H1 (cell line): ENCODE data around the gene DMBX1. TPM values are rescaled to one million over a fixed set of nuclear protein-coding genes. Genes with fewer than 3 reads are reported as not detected.

Source experiments
- CTCF ChIA-PET: fragments of 300-600 bp; sonication (Branson Sonifier 250); formaldehyde crosslinking; loops from one replicate; lab custom pipeline; 2021; ENCODE audit not compliant: partially characterized antibody; lab: Charles Lee
- POLR2A ChIA-PET: fragments of 300-600 bp; sonication (Branson Sonifier 250); formaldehyde crosslinking; loops from one replicate; lab custom pipeline; 2021; ENCODE audit warnings: inconsistent platforms; ENCODE audit not compliant: partially characterized antibody; lab: Charles Lee
- DNase-seq, 2 experiments: peaks; one replicate each; pipeline versions ENCODE4 v3.0.0 to v3.0.0-alpha.2; 2010 to 2022; ENCODE audit warnings: low spot score in 2 of 2, low read depth in 1 of 2, mixed read lengths in 1 of 2
- FAIRE-seq: peaks from 2 replicates; lab custom pipeline; 2011; peaks lifted over from hg19 to GRCh38; lab: Jason Lieb, UNC
- H2AFZ ChIP-seq: 2 replicates; pipeline ENCODE4 v1.8.1; 2012; ENCODE audit warnings: low read length, inconsistent platforms
- H2AK5ac ChIP-seq: 2 replicates; pipeline ENCODE4 v1.6.1; 2013; ENCODE audit warnings: low read depth, low read length
- H2BK120ac ChIP-seq: replicated peaks from 2 replicates; pipeline ENCODE3; 2013; ENCODE audit warnings: low read depth, low read length, inconsistent platforms
- H2BK12ac ChIP-seq: 2 replicates; pipeline ENCODE4 v1.6.1; 2013; ENCODE audit warnings: low read depth, low read length
- H2BK15ac ChIP-seq: 2 replicates; pipeline ENCODE4 v1.6.1; 2013; ENCODE audit warnings: low read length
- H2BK20ac ChIP-seq: 2 replicates; pipeline ENCODE4 v1.6.1; 2013; ENCODE audit warnings: low read length
- H2BK5ac ChIP-seq: 2 replicates; pipeline ENCODE4 v1.6.1; 2013; ENCODE audit warnings: low read depth, low read length
- H3K14ac ChIP-seq: 2 replicates; pipeline ENCODE4 v1.6.1; 2013; ENCODE audit warnings: inconsistent platforms; ENCODE audit not compliant: insufficient read length
- H3K18ac ChIP-seq: 2 replicates; pipeline ENCODE4 v1.6.1; 2013; ENCODE audit warnings: low read length; ENCODE audit errors: extremely low read depth
- H3K23ac ChIP-seq: 2 replicates; pipeline ENCODE4 v1.6.1; 2013; ENCODE audit warnings: inconsistent platforms; ENCODE audit not compliant: insufficient read length
- H3K23me2 ChIP-seq: 2 replicates; pipeline ENCODE4 v1.6.1; 2013; ENCODE audit warnings: low read depth, low read length
- H3K27ac ChIP-seq: 2 replicates; pipeline ENCODE4 v1.6.1; 2011; ENCODE audit warnings: low read depth, low read length, inconsistent platforms
- H3K27me3 ChIP-seq, 4 experiments: replicated peaks in 1 of 4; 1 replicate in 1 of 4; 2 replicates in 3 of 4; pipeline versions ENCODE4 v1.6.1 to v1.8.1; 2011 to 2013; ENCODE audit warnings: low read length in 3 of 4, mild to moderate bottlenecking in 3 of 4, inconsistent platforms in 2 of 4, mixed read lengths in 2 of 4, moderate library complexity in 1 of 4; ENCODE audit not compliant: control insufficient read depth in 3 of 4, insufficient read depth in 3 of 4; ENCODE audit errors: extremely low read depth in 1 of 4
- H3K36me3 ChIP-seq, 4 experiments: 2 replicates each; pipeline versions ENCODE4 v1.6.1 to v1.8.1; 2011 to 2013; ENCODE audit warnings: mild to moderate bottlenecking in 4 of 4, low read length in 3 of 4, moderate library complexity in 2 of 4, control low read depth in 1 of 4, inconsistent platforms in 1 of 4; ENCODE audit not compliant: insufficient read depth in 4 of 4, control insufficient read depth in 2 of 4
- H3K4ac ChIP-seq: replicated peaks from 2 replicates; pipeline ENCODE3; 2013; ENCODE audit warnings: low read length, low read depth, mixed read lengths, inconsistent platforms; ENCODE audit not compliant: insufficient read length
- H3K4me1 ChIP-seq, 4 experiments: replicated peaks in 1 of 4; 1 replicate in 1 of 4; 2 replicates in 3 of 4; pipeline versions ENCODE4 v1.6.1 to v1.8.1; 2011 to 2013; ENCODE audit warnings: low read length in 3 of 4, inconsistent platforms in 2 of 4, mixed read lengths in 1 of 4; ENCODE audit not compliant: insufficient read depth in 4 of 4, control insufficient read depth in 3 of 4
- H3K4me2 ChIP-seq, 2 experiments: 2 replicates each; pipeline versions ENCODE4 v1.6.1 to v1.8.1; 2011 to 2013; ENCODE audit warnings: low read depth in 2 of 2, low read length in 2 of 2, control low read depth in 1 of 2, inconsistent platforms in 1 of 2, mild to moderate bottlenecking in 1 of 2; ENCODE audit not compliant: insufficient read depth in 1 of 2
- H3K4me3 ChIP-seq, 4 experiments: fragments of 200-600, 300-600 bp in 1 of 4; sonication (generic), shearing (Covaris generic), sonication (Bioruptor Twin) in 1 of 4; 2 replicates each; pipeline versions ENCODE4 v1.5.1 to v1.8.1; 2011 to 2016; ENCODE audit warnings: low read length in 4 of 4, low read depth in 3 of 4, control low read depth in 2 of 4, inconsistent platforms in 2 of 4, mild to moderate bottlenecking in 2 of 4, mixed read lengths in 1 of 4, moderate library complexity in 1 of 4; ENCODE audit not compliant: insufficient read depth in 2 of 4; ENCODE audit errors: extremely low read depth in 1 of 4
- H3K56ac ChIP-seq: replicated peaks from 2 replicates; pipeline ENCODE3; 2013; ENCODE audit warnings: low read depth, mild to moderate bottlenecking, mixed read lengths, low read length, inconsistent platforms; ENCODE audit not compliant: insufficient read length
- H3K79me1 ChIP-seq: 2 replicates; pipeline ENCODE4 v1.6.1; 2013; ENCODE audit warnings: low read depth, low read length, control low read depth
- H3K79me2 ChIP-seq, 2 experiments: 2 replicates each; pipeline versions ENCODE4 v1.6.1 to v1.8.1; 2012 to 2013; ENCODE audit warnings: low read length in 2 of 2, mild to moderate bottlenecking in 2 of 2, inconsistent platforms in 1 of 2; ENCODE audit not compliant: insufficient read depth in 2 of 2, control insufficient read depth in 1 of 2
- H3K9ac ChIP-seq, 4 experiments: replicated peaks in 1 of 4; 1 replicate in 1 of 4; 2 replicates in 3 of 4; pipeline versions ENCODE4 v1.6.1 to v1.8.1; 2011 to 2013; ENCODE audit warnings: low read depth in 3 of 4, low read length in 3 of 4, control low read depth in 2 of 4, mild to moderate bottlenecking in 2 of 4, moderate library complexity in 2 of 4, inconsistent platforms in 1 of 4; ENCODE audit errors: extremely low read depth in 1 of 4
- H3K9me3 ChIP-seq, 2 experiments: 2 replicates each; pipeline versions ENCODE4 v1.6.1 to v1.8.1; 2012 to 2013; ENCODE audit warnings: mild to moderate bottlenecking in 2 of 2, moderate library complexity in 2 of 2, control low read depth in 1 of 2, inconsistent platforms in 1 of 2, low read depth in 1 of 2, low read length in 1 of 2, mixed read lengths in 1 of 2; ENCODE audit not compliant: insufficient read depth in 2 of 2
- H4K20me1 ChIP-seq, 2 experiments: replicated peaks in 1 of 2; 2 replicates each; pipeline versions ENCODE3 to v1.8.1; 2011 to 2013; ENCODE audit warnings: inconsistent platforms in 2 of 2, low read length in 2 of 2, mild to moderate bottlenecking in 1 of 2; ENCODE audit not compliant: insufficient read depth in 2 of 2, control insufficient read depth in 1 of 2
- H4K5ac ChIP-seq: 2 replicates; pipeline ENCODE4 v1.6.1; 2013; ENCODE audit warnings: low read length, low read depth, mixed read lengths, inconsistent platforms; ENCODE audit not compliant: insufficient read length
- H4K8ac ChIP-seq: 2 replicates; pipeline ENCODE4 v1.8.0; 2013; ENCODE audit warnings: mild to moderate bottlenecking, moderate library complexity, low read length, inconsistent platforms; ENCODE audit not compliant: insufficient read depth; ENCODE audit errors: extremely low read depth
- H4K91ac ChIP-seq: replicated peaks from 2 replicates; pipeline ENCODE3; 2013; ENCODE audit warnings: low read length, mixed read lengths, inconsistent platforms; ENCODE audit not compliant: insufficient read length
- FOSL1 ChIP-seq: IDR thresholded peaks from 2 replicates; pipeline ENCODE4 v1.6.1; 2011; ENCODE audit warnings: mild to moderate bottlenecking, low read depth, low read length, moderate library complexity; ENCODE audit not compliant: insufficient read depth
- POLR2A ChIP-seq, 2 experiments: IDR thresholded peaks; 1 replicate in 1 of 2; 2 replicates in 1 of 2; pipeline ENCODE4 v1.6.1; 2011; ENCODE audit warnings: low read depth in 2 of 2, low read length in 2 of 2, mild to moderate bottlenecking in 2 of 2; ENCODE audit errors: control extremely low read depth in 1 of 2
- SUZ12 ChIP-seq: fragments of 200-600 bp; sonication (generic); IDR thresholded peaks from 2 replicates; pipeline ENCODE4 v1.6.1; 2012; ENCODE audit warnings: mild to moderate bottlenecking, inconsistent platforms, low read length, moderate library complexity, mixed read lengths
- WGBS, 2 experiments: shearing (Covaris generic) in 1 of 2; methylation state at CpG; one replicate each; pipeline versions ENCODE4 v1.1.6 to v1.1.7; 2013 to 2015; ENCODE audit warnings: low lambda C conversion rate in 2 of 2, mixed read lengths in 2 of 2, inconsistent platforms in 1 of 2, low coverage in 1 of 2, missing lambda C conversion rate in 1 of 2; ENCODE audit not compliant: insufficient replicate concordance in 2 of 2, insufficient coverage in 1 of 2, insufficient read length in 1 of 2; ENCODE audit errors: extremely low coverage in 1 of 2, missing lambda C conversion rate in 1 of 2; 5-methylcytosine and 5-hydroxymethylcytosine counted together
- polyA plus RNA-seq, 7 experiments: library from polyadenylated mRNA; depleted of rRNA in 3 of 7; stranded (reverse) in 5 of 7; unstranded in 2 of 7; fragments of >200 nt in 5 of 7; fragments of 200-250 nt in 2 of 7; gene quantifications; 1 replicate in 5 of 7; 2 replicates in 1 of 7; 4 replicates in 1 of 7; pipeline versions ENCODE4 v1.2.1 to v1.2.3, GENCODE V29; 2011 to 2013; ENCODE audit warnings: missing spikeins in 2 of 7, mixed read lengths in 2 of 7
- total RNA-seq: library from RNA; stranded (reverse); fragmentation: NEBNext Ultra II Directional; extraction: Animal tissue kit (Norgen Biotek cat#: 25700); gene quantifications from 2 replicates; pipeline ENCODE4 v1.2.1, GENCODE V29; 2021

DMBX1 gene
- total and polyA plus RNA-seq, 2 of the 8 experiments (the other 6 are each of a cell fraction or from before 2014, with no cell fraction given), result 0.23 to 0.30 TPM

GRCh38 chr1:46496505-46496904 is 6.9 kb downstream of the DMBX1 start:
- no peak overlapping the region for H3K9ac ChIP-seq
- no peak overlapping the region for H3K18ac ChIP-seq
- H3K4me1 ChIP-seq, result peaks cover 8 to 24% (median 21%) of the 10 kb centered on the region in 4 experiments
- peaks cover 2 to 15% of the 10 kb centered on the region in 2 experiments for H4K20me1 ChIP-seq
- DNase-seq (no peak), FAIRE-seq (no peak)
- ChIA-PET CTCF (interaction anchor here (1.5 to 35.6 kb wide), 4 partner anchors 9 to 51 kb away, joined by 5 to 1068 read pairs (median 158); a partner anchor contains a TSS), POLR2A (no interaction called here)
- H2BK5ac ChIP-seq, result no peak overlapping the region
- no peaks in the 10 kb centered on the region for H3K79me2 ChIP-seq
- TF ChIP-seq SUZ12, result 0 out of 2 replicates have a peak, but pooled peaks have one; percentile 19
- TF ChIP-seq POLR2A (IDR thresholded peaks at IDR 0.05; ENCODE audit: control extremely low read depth in 1 of 2, low read depth in 2 of 2, low read length in 2 of 2), result no peak
- TF ChIP-seq FOSL1, result no peak
- 0 out of 2 replicates have a peak, but pooled peaks cover 3% of the 10 kb centered on the region for H3K23me2 ChIP-seq
- WGBS, 2 experiments, result 83% methylated on average over 6 of the region's 6 CpGs; no CpG with 5 or more reads in 1 of the 2 experiments
- H3K23ac ChIP-seq, result no peak overlapping the region
- no peak overlapping the region for H2BK120ac ChIP-seq
- no peak overlapping the region for H4K91ac ChIP-seq
- peaks cover 33 to 61% (median 55%) of the 10 kb centered on the region in 4 experiments for H3K27me3 ChIP-seq
- no peak overlapping the region for H4K8ac ChIP-seq
- no peak overlapping the region for H3K4me3 ChIP-seq
- no peaks in the 10 kb centered on the region; the same call in 1 of the 2 replicates for H3K79me1 ChIP-seq
- H3K27ac ChIP-seq, result no peak overlapping the region
- no peak overlapping the region for H2BK12ac ChIP-seq
- no peak overlapping the region for H3K4ac ChIP-seq
- H4K5ac ChIP-seq, result no peak overlapping the region
- no peak overlapping the region for H3K4me2 ChIP-seq
- H2AK5ac ChIP-seq, result no peak overlapping the region
- no peak overlapping the region for H2BK20ac ChIP-seq
- no peak overlapping the region for H2AFZ ChIP-seq
- no peak overlapping the region for H2BK15ac ChIP-seq
- no peaks in the 10 kb centered on the region; a peak in 1 of 8 replicates for H3K36me3 ChIP-seq
- no peak overlapping the region for H3K56ac ChIP-seq
- H3K14ac ChIP-seq, result no peak overlapping the region
- H3K9me3 ChIP-seq, result no peaks in the 10 kb centered on the region
